ENCODE measurements around the gene AFF3.
A peak's percentile ranks its signal among the peaks of the same experiment; 100 is the strongest.

Gene AFF3

DNA sequence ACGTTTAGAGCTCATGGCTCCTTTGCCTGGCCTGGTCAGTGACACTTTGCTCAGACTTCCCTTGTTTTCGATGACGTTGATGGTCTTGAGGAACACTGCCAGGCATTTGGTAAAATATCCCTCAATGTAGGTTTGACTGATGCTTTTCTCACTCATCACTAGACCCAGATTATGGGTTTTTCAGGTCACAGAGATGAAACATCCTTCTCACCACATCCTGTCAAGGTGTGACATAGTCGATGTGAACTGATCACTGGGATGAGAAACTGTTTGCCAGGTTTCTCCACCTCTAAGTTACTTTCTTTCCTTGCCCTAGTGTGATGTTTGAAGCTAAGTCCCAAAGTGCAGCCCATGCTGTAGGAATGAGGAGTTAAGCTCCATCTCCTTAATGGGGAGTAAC lies 81.5 kb downstream of the AFF3 start:
- no peak for TF ChIP-seq POLR2A (IDR thresholded peaks at IDR 0.05; ENCODE audit: low read depth, low read length)
- no peak for DNase-seq (ENCODE audit: insufficient read length, low spot score)
- FAIRE-seq, result peak; percentile 45

DNA sequence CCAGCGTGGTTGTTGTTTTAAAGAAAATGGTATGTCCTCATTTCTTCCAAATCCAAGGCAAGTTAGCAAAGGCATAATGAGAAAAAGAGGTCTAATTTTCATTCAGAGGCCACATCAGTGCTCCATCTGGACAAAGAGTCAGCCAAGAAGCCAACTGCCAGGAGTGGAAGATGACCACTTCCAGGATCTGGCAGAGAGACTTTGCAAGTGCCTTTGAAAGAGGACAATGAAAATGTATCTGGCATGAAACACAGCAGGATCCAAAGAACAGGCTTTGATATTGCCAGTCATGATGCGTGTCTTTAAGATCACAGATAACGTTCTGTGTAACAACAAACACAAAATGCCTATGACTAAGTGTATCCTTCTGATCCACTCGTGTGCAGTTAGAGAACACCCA lies 82.8 kb downstream of the AFF3 start:
- TF ChIP-seq POLR2A (IDR thresholded peaks at IDR 0.05; ENCODE audit: low read depth, low read length), result no peak
- FAIRE-seq (peak; percentile 65), DNase-seq (ENCODE audit: insufficient read length, low spot score) (no peak)

DNA sequence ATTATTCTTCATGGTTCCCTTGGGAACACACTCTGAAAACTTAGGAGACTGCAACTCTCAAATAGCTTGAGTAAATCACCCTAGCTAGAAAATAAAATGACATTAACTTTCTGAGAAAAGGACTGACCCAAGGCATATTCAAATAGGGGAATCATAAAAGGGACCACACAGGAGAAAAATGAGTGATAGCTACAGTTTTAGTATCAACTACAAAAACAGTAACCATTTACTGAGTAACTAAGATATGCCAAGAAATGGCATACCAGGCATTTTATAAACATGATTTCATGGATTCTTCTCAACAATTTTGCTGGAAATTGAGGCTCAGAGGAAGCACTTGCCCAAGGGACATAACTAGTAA lies 84.5 kb downstream of the AFF3 start:
- DNase-seq (ENCODE audit: insufficient read length, low spot score) (no peak), FAIRE-seq (no peak)
- no peak for TF ChIP-seq POLR2A (IDR thresholded peaks at IDR 0.05; ENCODE audit: low read depth, low read length)

- DNase-seq (ENCODE audit: insufficient read length, low spot score) (no peak), FAIRE-seq (no peak)
- no peak for TF ChIP-seq POLR2A (IDR thresholded peaks at IDR 0.05; ENCODE audit: low read depth, low read length)
Measured at GRCh38 chr2:100054426-100054825, 88.0 kb downstream of the AFF3 start.

DNA sequence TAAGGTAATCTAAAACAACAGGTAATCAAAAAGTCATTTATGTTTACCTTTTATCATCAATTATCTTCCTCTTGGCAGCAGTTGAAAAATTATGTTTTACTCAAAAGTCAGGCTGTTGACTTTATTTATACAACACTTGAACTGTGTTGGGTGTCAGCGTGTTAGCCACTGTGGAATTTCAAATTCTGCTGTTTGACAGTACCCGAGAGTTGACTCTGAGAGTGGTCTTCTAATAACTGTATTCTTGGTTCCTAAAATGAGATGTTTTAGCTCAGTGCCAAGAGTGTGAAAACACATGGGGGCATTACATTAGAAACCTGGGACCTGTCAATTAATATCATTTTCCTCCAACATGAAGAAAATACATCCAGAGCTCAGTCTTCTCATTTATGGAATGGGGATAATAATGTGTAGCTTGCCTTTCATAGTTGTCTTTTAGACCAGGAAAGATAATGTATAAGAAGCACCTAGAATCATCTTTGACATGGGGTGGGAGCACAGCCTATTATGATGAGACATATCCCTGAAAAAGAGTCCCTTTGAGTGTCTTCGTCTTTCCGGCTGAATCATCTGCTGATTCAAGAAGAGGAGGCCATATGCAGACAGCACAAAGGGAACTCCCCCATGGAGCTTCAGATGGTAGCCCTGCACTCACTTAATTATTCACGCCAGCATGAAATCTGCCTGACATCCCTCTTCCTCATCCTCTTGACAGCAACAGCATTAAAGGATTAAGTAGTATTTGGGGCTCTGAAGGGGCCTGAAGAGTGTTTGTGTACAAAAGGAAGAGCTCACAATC lies 89.1 kb downstream of the AFF3 start:
- TF ChIP-seq POLR2A (IDR thresholded peaks at IDR 0.05; ENCODE audit: low read depth, low read length), result no peak

DNA sequence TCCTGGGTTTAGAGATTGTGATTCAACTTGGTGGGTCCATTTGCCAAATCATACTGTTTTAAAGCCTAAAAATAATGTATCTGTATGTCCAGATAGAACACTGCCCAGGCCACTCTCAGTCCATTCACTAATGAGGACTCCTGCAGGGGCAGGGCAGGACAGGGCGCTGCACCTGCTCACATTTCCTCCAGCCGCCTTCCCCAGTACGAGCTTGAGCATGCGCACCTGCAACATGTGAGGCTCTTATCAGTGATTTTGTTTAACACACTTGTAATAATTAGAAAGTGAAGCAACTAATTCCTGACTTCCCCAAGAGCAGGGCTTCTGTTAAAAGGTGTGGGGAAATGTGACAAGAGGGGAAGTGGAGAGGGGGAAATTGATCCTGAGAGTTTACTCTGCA lies 89.7 kb downstream of the AFF3 start:
- DNase-seq (ENCODE audit: insufficient read length, low spot score), result no peak
- FAIRE-seq, result no peak
- TF ChIP-seq POLR2A (IDR thresholded peaks at IDR 0.05; ENCODE audit: low read depth, low read length), result no peak

More for the DNA sequence above, 89.1 kb downstream of the AFF3 start:
- FAIRE-seq (no peak), DNase-seq (ENCODE audit: insufficient read length, low spot score) (no peak)

GRCh38 chr2:100051253-100051652 lies 91.1 kb downstream of the AFF3 start:
- DNase-seq (ENCODE audit: insufficient read length, low spot score) (no peak), FAIRE-seq (no peak)

DNA sequence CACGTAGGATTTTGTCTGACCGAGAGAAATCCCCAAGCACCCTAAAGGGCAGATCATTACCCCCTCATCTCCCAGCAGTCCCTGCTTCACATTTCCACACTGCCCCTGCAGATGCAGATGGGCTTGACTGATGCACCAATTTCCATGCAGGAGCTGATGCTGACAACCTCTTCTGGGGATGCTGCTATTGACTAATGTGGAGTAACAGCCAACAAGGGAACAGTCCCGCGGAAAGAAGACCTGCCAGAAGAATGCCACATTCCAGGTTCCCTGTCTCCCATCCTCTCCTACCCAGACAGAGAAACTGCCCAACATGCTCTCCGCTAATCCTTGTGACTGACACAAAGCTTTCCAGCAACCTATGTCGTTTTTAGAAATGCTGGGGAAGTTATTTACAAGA lies 91.7 kb downstream of the AFF3 start:
- no peak for FAIRE-seq
- TF ChIP-seq POLR2A (IDR thresholded peaks at IDR 0.05; ENCODE audit: low read depth, low read length), result no peak
- no peak for DNase-seq (ENCODE audit: insufficient read length, low spot score)

More at GRCh38 chr2:100051253-100051652, 91.1 kb downstream of the AFF3 start:
- TF ChIP-seq POLR2A (IDR thresholded peaks at IDR 0.05; ENCODE audit: low read depth, low read length), result no peak

GRCh38 chr2:100046961-100047947 lies 95.1 kb downstream of the AFF3 start:
- DNase-seq (ENCODE audit: insufficient read length, low spot score), result no peak
- no peak for FAIRE-seq
- no peak for TF ChIP-seq POLR2A (IDR thresholded peaks at IDR 0.05; ENCODE audit: low read depth, low read length)

GRCh38 chr2:100045000-100045399 lies 97.4 kb downstream of the AFF3 start:
- TF ChIP-seq POLR2A (IDR thresholded peaks at IDR 0.05; ENCODE audit: low read depth, low read length), result no peak
- FAIRE-seq (no peak), DNase-seq (ENCODE audit: insufficient read length, low spot score) (no peak)

DNA sequence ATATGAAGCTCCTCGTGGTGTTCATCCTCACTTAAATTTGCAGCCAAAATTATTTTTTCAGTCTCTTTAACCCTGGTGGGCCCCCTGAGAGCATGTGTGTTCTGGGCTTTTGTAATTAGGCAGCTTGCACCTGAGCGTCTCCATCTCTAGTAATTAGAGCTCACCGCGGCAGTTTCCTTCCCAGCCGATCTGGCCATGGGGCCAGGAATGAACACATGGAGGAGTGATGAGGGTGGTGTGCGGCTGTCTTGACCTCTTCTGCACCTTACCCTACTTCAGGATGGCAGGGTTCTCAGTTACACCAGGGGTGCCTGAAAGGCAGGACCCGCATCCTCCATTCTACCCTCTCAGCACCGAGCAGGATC lies 98.5 kb downstream of the AFF3 start:
- TF ChIP-seq POLR2A (IDR thresholded peaks at IDR 0.05; ENCODE audit: low read depth, low read length), result no peak
- FAIRE-seq (no peak), DNase-seq (ENCODE audit: insufficient read length, low spot score) (no peak)

GRCh38 chr2:100043081-100043890 lies 99.1 kb downstream of the AFF3 start:
- FAIRE-seq, result no peak
- TF ChIP-seq POLR2A (IDR thresholded peaks at IDR 0.05; ENCODE audit: low read depth, low read length), result no peak
- no peak for DNase-seq (ENCODE audit: insufficient read length, low spot score)

DNA sequence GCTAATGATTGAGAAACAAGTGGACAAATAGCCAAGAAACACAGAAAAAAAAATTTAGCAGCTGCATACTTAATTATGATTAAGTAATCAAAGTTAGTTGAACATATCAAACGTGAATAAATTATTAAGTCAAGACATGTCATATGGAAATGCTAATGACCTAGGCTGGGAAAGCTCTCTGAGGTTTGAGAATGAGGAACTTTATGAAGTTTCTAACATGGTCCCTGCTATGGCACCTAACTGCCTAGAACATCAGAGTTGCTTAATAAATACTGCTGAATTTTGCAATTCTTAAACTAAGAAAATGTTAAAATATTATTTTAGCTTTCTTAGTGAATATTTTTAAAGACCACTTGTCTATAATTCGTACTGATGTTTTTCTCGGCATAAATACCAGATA lies 99.8 kb downstream of the AFF3 start:
- no peak for FAIRE-seq
- DNase-seq (ENCODE audit: insufficient read length, low spot score), result no peak
- no peak for TF ChIP-seq POLR2A (IDR thresholded peaks at IDR 0.05; ENCODE audit: low read depth, low read length)

DNA sequence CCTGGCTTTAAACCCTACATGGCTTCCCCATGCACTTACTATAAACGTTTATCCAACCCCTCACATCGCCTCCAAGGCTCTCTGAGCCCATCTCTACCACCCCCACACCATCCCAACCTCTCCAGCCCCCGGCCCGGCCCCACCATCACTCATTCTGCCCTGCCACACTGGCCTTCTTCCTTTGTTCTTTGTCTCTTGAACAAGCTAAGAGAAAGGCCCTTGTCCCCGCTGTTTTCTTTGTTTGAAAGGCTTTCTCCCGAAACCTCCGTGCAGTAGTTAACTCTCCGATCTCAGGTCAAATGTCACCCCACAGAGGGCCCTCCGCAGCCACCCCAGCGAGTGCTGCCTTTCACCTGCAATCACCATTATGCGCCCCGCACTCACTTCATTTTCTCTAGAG lies 100.4 kb downstream of the AFF3 start:
- no peak for DNase-seq (ENCODE audit: insufficient read length, low spot score)
- no peak for FAIRE-seq
- TF ChIP-seq POLR2A (IDR thresholded peaks at IDR 0.05; ENCODE audit: low read depth, low read length), result no peak
